DOHH2 (cell line): ENCODE data around the gene FADS6.

ENCODE experiments used
- H3F3A ChIP-seq: fragments of 200-600 bp; sonication (generic), shearing (Covaris generic); 2 replicates; pipeline ENCODE4 v1.6.0; 2016; ENCODE audit warnings: antibody characterized with exemption, mild to moderate bottlenecking; ENCODE audit not compliant: control insufficient read depth, insufficient read depth
- H3K27ac ChIP-seq: fragments of 200-600 bp; sonication (generic); 2 replicates; pipeline ENCODE4 v1.5.1; 2014; ENCODE audit warnings: low read depth, mild to moderate bottlenecking, low read length, moderate library complexity
- H3K27me3 ChIP-seq: fragments of 200-600 bp; sonication (generic); 2 replicates; pipeline ENCODE4 v1.6.1; 2014; ENCODE audit warnings: mild to moderate bottlenecking, low read length, mixed read lengths; ENCODE audit not compliant: control insufficient read depth
- H3K36me3 ChIP-seq: fragments of 200-600 bp; sonication (generic); 2 replicates; pipeline ENCODE4 v1.6.1; 2014; ENCODE audit warnings: mild to moderate bottlenecking, low read length, moderate library complexity, mixed read lengths; ENCODE audit not compliant: control insufficient read depth
- H3K4me1 ChIP-seq: fragments of 200-600 bp; sonication (generic); 2 replicates; pipeline ENCODE4 v1.6.1; 2014; ENCODE audit warnings: mild to moderate bottlenecking, low read length, mixed read lengths; ENCODE audit not compliant: control insufficient read depth
- H3K4me2 ChIP-seq: fragments of 200-600 bp; sonication (generic); 2 replicates; pipeline ENCODE4 v1.6.0; 2014; ENCODE audit warnings: mild to moderate bottlenecking, low read length, moderate library complexity
- H3K4me3 ChIP-seq: fragments of 200-600 bp; sonication (generic); 2 replicates; pipeline ENCODE4 v1.5.1; 2014; ENCODE audit warnings: mild to moderate bottlenecking, low read length, mixed read lengths
- H3K79me2 ChIP-seq: fragments of 200-600 bp; sonication (generic); 2 replicates; pipeline ENCODE4 v1.6.1; 2014; ENCODE audit warnings: mild to moderate bottlenecking, low read length, mixed read lengths; ENCODE audit not compliant: control insufficient read depth
- H3K9me2 ChIP-seq: fragments of 200-600 bp; sonication (generic); replicated peaks from 2 replicates; pipeline ENCODE4 v1.6.1; 2014; ENCODE audit warnings: mild to moderate bottlenecking, low read length, mixed read lengths; ENCODE audit not compliant: control insufficient read depth
- H3K9me3 ChIP-seq: fragments of 200-600 bp; sonication (generic); 2 replicates; pipeline ENCODE4 v1.6.1; 2014; ENCODE audit warnings: antibody characterized with exemption, low read length, mixed read lengths; ENCODE audit not compliant: control insufficient read depth, insufficient read depth
- H4K20me1 ChIP-seq: fragments of 200-600 bp; sonication (generic); 2 replicates; pipeline ENCODE4 v1.6.0; 2014; ENCODE audit warnings: low read depth, mild to moderate bottlenecking, antibody characterized with exemption, low read length, moderate library complexity; ENCODE audit not compliant: control insufficient read depth, insufficient read depth
- CTCF ChIP-seq: fragments of 200-600 bp; sonication (generic); IDR thresholded peaks from one replicate; pipeline ENCODE4 v1.5.1; 2014; ENCODE audit warnings: antibody characterized with exemption, mild to moderate bottlenecking, low read depth, low read length; ENCODE audit not compliant: poor library complexity, severe bottlenecking
- EZH2phosphoT487 ChIP-seq: fragments of 200-600 bp; sonication (generic); IDR thresholded peaks from 2 replicates; pipeline ENCODE4 v1.6.1; 2017; ENCODE audit warnings: borderline replicate concordance, mild to moderate bottlenecking, antibody characterized with exemption, low read length, moderate library complexity, mixed read lengths

The FADS6 gene

GRCh38 chr17:74938194-74938950 lies 44.9 kb upstream of the FADS6 start:
- Histone ChIP-seq H3K4me2 (no peak overlapping the region), H3K9me3 (no peaks in the 10 kb centered on the region), H3K79me2 (no peaks in the 10 kb centered on the region), H3K9me2 (no peaks in the 10 kb centered on the region), H3K27ac (no peak overlapping the region), H3K27me3 (peaks cover 31% of the 10 kb centered on the region), H4K20me1 (no peaks in the 10 kb centered on the region), H3K36me3 (no peaks in the 10 kb centered on the region), H3K4me3 (no peak overlapping the region), H3K4me1 (no peaks in the 10 kb centered on the region), H3F3A (no peaks in the 10 kb centered on the region)
- TF ChIP-seq EZH2phosphoT487, result no peak
- no peak for TF ChIP-seq CTCF

DNA sequence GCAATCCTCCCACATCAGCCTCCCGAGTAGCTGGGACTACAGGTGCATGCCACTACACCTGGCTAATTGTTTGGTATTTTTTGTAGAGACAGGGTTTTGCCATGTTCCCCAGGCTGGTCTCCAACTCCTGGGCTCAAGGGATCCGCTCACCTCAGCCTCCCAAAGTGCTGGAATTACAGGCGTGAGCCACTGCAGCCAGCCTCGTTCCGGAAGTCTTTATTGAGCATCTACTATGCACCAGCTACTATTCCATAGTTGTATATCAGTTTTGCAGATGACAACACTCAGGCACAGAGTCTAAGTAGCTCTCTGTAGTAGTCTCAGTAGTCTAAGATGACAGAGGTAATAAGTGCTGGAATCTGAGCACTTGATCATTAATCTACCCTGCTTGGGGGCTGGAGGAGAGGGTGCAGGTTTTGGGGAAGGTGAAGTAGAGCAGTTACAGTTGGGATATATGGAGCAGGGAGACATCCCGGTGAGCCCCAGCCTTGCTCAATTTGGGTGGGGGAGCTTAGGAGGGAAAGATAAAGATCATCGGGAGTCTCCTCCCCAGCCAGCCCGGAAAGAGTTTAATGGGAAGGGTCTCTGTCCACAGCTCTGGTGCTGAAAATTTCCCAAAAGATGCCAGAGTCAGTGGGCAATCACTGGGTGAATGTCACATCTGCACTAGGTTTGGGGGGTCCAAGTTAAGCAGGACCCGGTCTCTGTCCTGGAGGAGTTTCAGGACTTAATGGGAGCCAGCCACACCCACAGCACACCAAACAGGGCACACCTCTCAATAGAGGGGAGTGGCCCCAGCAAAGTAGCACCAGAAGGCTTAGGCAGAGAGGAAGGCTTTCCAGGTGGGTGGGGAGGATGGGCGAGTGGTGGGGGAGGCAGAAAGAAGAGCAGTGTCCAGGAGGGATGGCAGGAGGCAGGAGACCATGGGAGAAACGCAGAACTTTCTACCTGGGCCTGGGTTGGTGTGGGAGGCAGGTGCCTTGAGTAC lies 43.9 kb upstream of the FADS6 start:
- TF ChIP-seq CTCF (no peak), EZH2phosphoT487 (no peak)
- Histone ChIP-seq H3K9me2 (no peaks in the 10 kb centered on the region), H3K27me3 (peaks cover 33% of the 10 kb centered on the region), H4K20me1 (no peaks in the 10 kb centered on the region; the same call in 1 of the 2 replicates), H3F3A (no peaks in the 10 kb centered on the region), H3K4me3 (no peak overlapping the region), H3K4me2 (no peak overlapping the region), H3K36me3 (no peaks in the 10 kb centered on the region), H3K79me2 (no peaks in the 10 kb centered on the region), H3K27ac (no peak overlapping the region), H3K9me3 (no peaks in the 10 kb centered on the region), H3K4me1 (no peaks in the 10 kb centered on the region)

DNA sequence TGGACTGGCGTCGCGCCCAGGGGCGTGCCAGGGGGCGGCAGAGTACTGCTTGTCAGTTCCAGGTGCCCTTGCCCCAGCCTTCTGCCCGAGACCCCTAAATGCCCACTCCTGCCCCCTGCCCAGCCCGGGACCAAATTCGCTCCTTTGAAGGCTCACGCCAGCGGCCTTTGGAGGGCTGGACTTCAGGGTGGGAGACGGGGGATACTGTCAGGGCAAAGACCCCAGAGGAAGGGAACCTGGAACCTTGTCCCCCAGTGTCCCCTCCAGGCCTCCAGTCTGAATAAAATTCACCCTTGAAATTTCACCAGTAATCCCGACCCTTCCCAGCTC lies 43.0 kb upstream of the FADS6 start:
- TF ChIP-seq CTCF (no peak), EZH2phosphoT487 (no peak)
- Histone ChIP-seq H3F3A (no peaks in the 10 kb centered on the region), H3K4me2 (no peak overlapping the region), H3K36me3 (no peaks in the 10 kb centered on the region), H3K4me3 (no peak overlapping the region), H3K9me3 (no peaks in the 10 kb centered on the region), H3K9me2 (no peaks in the 10 kb centered on the region), H4K20me1 (no peaks in the 10 kb centered on the region; the same call in 1 of the 2 replicates), H3K79me2 (no peaks in the 10 kb centered on the region), H3K27me3 (peaks cover 33% of the 10 kb centered on the region), H3K27ac (no peak overlapping the region), H3K4me1 (no peaks in the 10 kb centered on the region)
